HG03378 (cell line): Measurements from ENCODE around the gene COA6.
"Not testable (repeated sequence)": the region's sequence is repeated elsewhere in the genome, so short reads cannot be mapped to it uniquely, and the experiment has no call there.

Experiments used
- ATAC-seq: cut with Tn5 transposase; IDR thresholded peaks from one replicate; pipeline ENCODE4 v1.9.1; 2021; ENCODE audit warnings: mild to moderate bottlenecking, moderate library complexity; ENCODE audit not compliant: unreplicated experiment

The COA6 gene

GRCh38 chr1:234369033-234369430, 4.2 kb upstream of the COA6 start:
- no peak for ATAC-seq

- ATAC-seq = no peak
These were observed 3.5 kb upstream of the COA6 start for GRCh38 chr1:234369784-234370183.

GRCh38 chr1:234371414-234371813, 1.8 kb upstream of the COA6 start:
- ATAC-seq = no peak

GRCh38 chr1:234372011-234372757, 1.1 kb upstream of the COA6 start:
- ATAC-seq = no peak

- ATAC-seq = peak; percentile 7
These were observed 651 bp downstream of the COA6 start for GRCh38 chr1:234373959-234374254.

- no peak for ATAC-seq
These were observed 2.4 kb downstream of the COA6 start for GRCh38 chr1:234375672-234376071.

- ATAC-seq = not testable (repeated sequence)
These were observed 6.4 kb downstream of the COA6 start for GRCh38 chr1:234379591-234380109.

- no peak for ATAC-seq
These were observed 8.7 kb downstream of the COA6 start for GRCh38 chr1:234381699-234382555.

GRCh38 chr1:234386122-234386521, 12.9 kb downstream of the COA6 start:
- no peak for ATAC-seq

- no peak for ATAC-seq
These were observed 14.8 kb downstream of the COA6 start for GRCh38 chr1:234388094-234388493.

GRCh38 chr1:234393190-234393589, 19.9 kb downstream of the COA6 start:
- no peak for ATAC-seq

- no peak for ATAC-seq
These were observed 22.0 kb downstream of the COA6 start for GRCh38 chr1:234395297-234395696.

- ATAC-seq = no peak
These were observed 22.8 kb downstream of the COA6 start for GRCh38 chr1:234396092-234396491.

- ATAC-seq = no peak
These were observed 23.6 kb downstream of the COA6 start for GRCh38 chr1:234396871-234397270.

- ATAC-seq = no peak
These were observed 24.5 kb downstream of the COA6 start for GRCh38 chr1:234397732-234398131.

- ATAC-seq = peak; percentile 69
These were observed 25.7 kb downstream of the COA6 start for GRCh38 chr1:234398849-234399381.

- not testable (repeated sequence) for ATAC-seq
These were observed 26.3 kb downstream of the COA6 start for GRCh38 chr1:234399515-234399914.

- no peak for ATAC-seq
These were observed 27.5 kb downstream of the COA6 start for GRCh38 chr1:234400773-234401172.

- ATAC-seq = no peak
These were observed 28.4 kb downstream of the COA6 start for GRCh38 chr1:234401658-234402057.

GRCh38 chr1:234402939-234403338, 29.7 kb downstream of the COA6 start:
- no peak for ATAC-seq

GRCh38 chr1:234405676-234406075, 32.4 kb downstream of the COA6 start:
- ATAC-seq = no peak

- no peak for ATAC-seq
These were observed 33.6 kb downstream of the COA6 start for GRCh38 chr1:234406871-234407270.
